MM.1S (cell line): ENCODE measurements around the gene CDC37.
"Not testable (repeated sequence)": the region's sequence is repeated elsewhere in the genome, so short reads cannot be mapped to it uniquely, and the experiment has no call there.

Experiments
- DNase-seq: peaks from one replicate; pipeline ENCODE4 v3.0.0-alpha.2; 2015
- H2AFZ ChIP-seq: fragments of 300-600 bp; sonication (generic); 2 replicates; pipeline ENCODE4 v1.6.0; 2016; ENCODE audit warnings: antibody characterized with exemption, low read length
- H3F3A ChIP-seq: fragments of 300-600 bp; sonication (generic); 2 replicates; pipeline ENCODE4 v1.6.1; 2016; ENCODE audit warnings: mild to moderate bottlenecking, antibody characterized with exemption, low read length, moderate library complexity, mixed read lengths; ENCODE audit not compliant: insufficient read depth
- H3K27ac ChIP-seq: fragments of 300-600 bp; sonication (generic); 2 replicates; pipeline ENCODE4 v1.5.1; 2016; ENCODE audit warnings: mild to moderate bottlenecking, low read length
- H3K27me3 ChIP-seq: fragments of 300-600 bp; sonication (generic); replicated peaks from 2 replicates; pipeline ENCODE4 v1.6.0; 2016; ENCODE audit warnings: low read length; ENCODE audit not compliant: insufficient read depth
- H3K36me3 ChIP-seq: fragments of 300-600 bp; sonication (generic); replicated peaks from 2 replicates; pipeline ENCODE4 v1.6.1; 2016; ENCODE audit warnings: mild to moderate bottlenecking, low read length, mixed read lengths; ENCODE audit not compliant: insufficient read depth
- H3K4me1 ChIP-seq: fragments of 300-600 bp; sonication (generic); 2 replicates; pipeline ENCODE4 v1.6.1; 2016; ENCODE audit warnings: low read length, mixed read lengths
- H3K4me2 ChIP-seq: fragments of 300-600 bp; sonication (generic); 2 replicates; pipeline ENCODE4 v1.6.0; 2016; ENCODE audit warnings: low read depth, low read length
- H3K4me3 ChIP-seq: fragments of 300-600 bp; sonication (generic); 2 replicates; pipeline ENCODE4 v1.5.1; 2016; ENCODE audit warnings: low read length, mixed read lengths
- H3K79me2 ChIP-seq: fragments of 300-600 bp; sonication (generic); 2 replicates; pipeline ENCODE4 v1.6.1; 2016; ENCODE audit warnings: mixed run types, low read length, mixed read lengths
- H3K9ac ChIP-seq: fragments of 300-600 bp; sonication (generic); 2 replicates; pipeline ENCODE4 v1.6.1; 2016; ENCODE audit warnings: low read length, mixed read lengths
- H3K9me2 ChIP-seq: fragments of 300-600 bp; sonication (generic); replicated peaks from 2 replicates; pipeline ENCODE4 v1.6.1; 2016; ENCODE audit warnings: mild to moderate bottlenecking, low read length, mixed read lengths; ENCODE audit not compliant: insufficient read depth
- H3K9me3 ChIP-seq: fragments of 300-600 bp; sonication (generic); replicated peaks from 2 replicates; pipeline ENCODE4 v1.6.1; 2016; ENCODE audit warnings: mild to moderate bottlenecking, low read length, mixed read lengths; ENCODE audit not compliant: insufficient read depth
- H4K20me1 ChIP-seq: fragments of 300-600 bp; sonication (generic); 2 replicates; pipeline ENCODE4 v1.6.1; 2016; ENCODE audit warnings: mild to moderate bottlenecking, low read length, moderate library complexity, mixed read lengths; ENCODE audit not compliant: insufficient read depth
- EZH2 ChIP-seq: fragments of 300-600 bp; sonication (generic); optimal IDR thresholded peaks from 2 replicates; pipeline ENCODE3; 2017; ENCODE audit warnings: low read depth, mild to moderate bottlenecking, antibody characterized with exemption, low read length, mixed read lengths
- EZH2phosphoT487 ChIP-seq: fragments of 300-600 bp; sonication (generic); IDR thresholded peaks from 2 replicates; pipeline ENCODE4 v1.6.1; 2018; ENCODE audit warnings: antibody characterized with exemption, low read length
- TF ChIP-seq, protein P1 (sequence below): fragments of 300-600 bp; sonication (generic); IDR thresholded peaks from 2 replicates; pipeline ENCODE4 v1.5.1; 2016; ENCODE audit warnings: antibody characterized with exemption, low read length, mixed read lengths

The CDC37 gene

DNA sequence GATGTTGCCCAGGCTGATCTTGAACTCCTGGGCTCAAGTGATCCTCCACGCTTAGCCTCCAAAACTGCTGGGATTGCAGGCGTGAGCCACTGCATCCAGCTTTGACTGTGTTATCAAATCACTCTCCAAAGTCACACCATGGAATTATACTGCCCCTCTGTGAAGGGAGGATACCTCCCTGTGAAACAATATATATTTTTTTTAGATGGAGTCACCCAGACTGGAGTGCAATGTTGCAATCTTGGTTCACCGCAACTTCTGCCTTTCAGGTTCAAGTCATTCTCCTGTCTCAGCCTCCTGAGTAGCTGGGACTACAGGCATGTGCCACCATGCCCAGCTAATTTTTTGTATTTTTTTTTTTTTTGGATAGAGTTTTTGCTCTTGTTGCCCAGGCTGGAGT, 30.7 kb downstream of the CDC37 start:
- Histone ChIP-seq H3K79me2 (no peaks in the 10 kb centered on the region; the same call in 1 of the 2 replicates), H2AFZ (no peak overlapping the region), H4K20me1 (no peaks in the 10 kb centered on the region), H3K9me2 (no peaks in the 10 kb centered on the region), H3K4me1 (no peaks in the 10 kb centered on the region), H3K36me3 (no peaks in the 10 kb centered on the region), H3K4me3 (no peak overlapping the region), H3F3A (no peaks in the 10 kb centered on the region), H3K9me3 (no peaks in the 10 kb centered on the region), H3K27ac (no peak overlapping the region), H3K27me3 (no peaks in the 10 kb centered on the region), H3K9ac (no peak overlapping the region), H3K4me2 (no peak overlapping the region)
- TF ChIP-seq EZH2phosphoT487 (no peak), EZH2 (no peak)
- TF ChIP-seq, protein P1, sequence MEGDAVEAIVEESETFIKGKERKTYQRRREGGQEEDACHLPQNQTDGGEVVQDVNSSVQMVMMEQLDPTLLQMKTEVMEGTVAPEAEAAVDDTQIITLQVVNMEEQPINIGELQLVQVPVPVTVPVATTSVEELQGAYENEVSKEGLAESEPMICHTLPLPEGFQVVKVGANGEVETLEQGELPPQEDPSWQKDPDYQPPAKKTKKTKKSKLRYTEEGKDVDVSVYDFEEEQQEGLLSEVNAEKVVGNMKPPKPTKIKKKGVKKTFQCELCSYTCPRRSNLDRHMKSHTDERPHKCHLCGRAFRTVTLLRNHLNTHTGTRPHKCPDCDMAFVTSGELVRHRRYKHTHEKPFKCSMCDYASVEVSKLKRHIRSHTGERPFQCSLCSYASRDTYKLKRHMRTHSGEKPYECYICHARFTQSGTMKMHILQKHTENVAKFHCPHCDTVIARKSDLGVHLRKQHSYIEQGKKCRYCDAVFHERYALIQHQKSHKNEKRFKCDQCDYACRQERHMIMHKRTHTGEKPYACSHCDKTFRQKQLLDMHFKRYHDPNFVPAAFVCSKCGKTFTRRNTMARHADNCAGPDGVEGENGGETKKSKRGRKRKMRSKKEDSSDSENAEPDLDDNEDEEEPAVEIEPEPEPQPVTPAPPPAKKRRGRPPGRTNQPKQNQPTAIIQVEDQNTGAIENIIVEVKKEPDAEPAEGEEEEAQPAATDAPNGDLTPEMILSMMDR, result no peak
- no peak for DNase-seq

DNA sequence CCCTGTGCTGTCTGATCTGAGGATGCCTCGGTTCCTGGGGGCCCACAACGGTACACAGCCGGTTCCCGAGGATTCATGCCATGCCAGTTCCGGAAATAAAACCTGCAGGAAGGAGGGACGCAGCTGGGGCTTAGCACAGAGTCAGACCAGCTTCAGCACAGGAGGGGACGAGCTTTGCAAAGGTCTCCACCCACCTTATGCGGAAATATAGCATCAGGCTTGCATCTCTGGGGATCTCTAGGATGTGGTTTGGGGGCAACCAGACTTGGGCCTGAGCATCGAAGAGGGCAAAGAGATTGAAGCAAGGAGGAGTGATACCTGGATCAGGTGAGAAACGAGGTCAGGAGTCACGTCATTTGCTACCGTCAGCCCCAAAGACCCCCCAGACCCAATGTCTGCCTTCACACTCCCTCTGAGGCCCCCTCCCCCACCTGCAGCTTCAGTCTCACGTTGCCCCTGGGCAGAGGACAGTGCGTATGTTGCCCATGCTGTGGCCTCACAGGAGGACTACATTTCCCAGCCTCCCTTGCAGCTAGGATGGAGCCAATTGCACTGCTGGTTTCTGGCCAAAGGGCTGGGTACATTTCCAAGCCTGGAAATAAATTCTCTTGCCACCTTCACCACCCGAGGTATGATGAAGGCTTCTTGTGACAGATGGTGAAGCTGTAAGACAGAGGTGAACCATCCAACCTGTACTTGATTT, 35.1 kb downstream of the CDC37 start:
- Histone ChIP-seq H3K79me2 (no peaks in the 10 kb centered on the region; the same call in 1 of the 2 replicates), H3K27ac (no peak overlapping the region), H3K4me2 (no peak overlapping the region), H3K36me3 (no peaks in the 10 kb centered on the region), H4K20me1 (no peaks in the 10 kb centered on the region), H3F3A (no peaks in the 10 kb centered on the region), H3K9me2 (no peaks in the 10 kb centered on the region), H3K4me3 (no peak overlapping the region), H2AFZ (no peak overlapping the region), H3K9ac (no peak overlapping the region), H3K4me1 (no peaks in the 10 kb centered on the region), H3K27me3 (no peaks in the 10 kb centered on the region), H3K9me3 (no peaks in the 10 kb centered on the region)
- DNase-seq, result no peak
- TF ChIP-seq, protein P1, result no peak
- TF ChIP-seq EZH2 (no peak), EZH2phosphoT487 (no peak)

DNA sequence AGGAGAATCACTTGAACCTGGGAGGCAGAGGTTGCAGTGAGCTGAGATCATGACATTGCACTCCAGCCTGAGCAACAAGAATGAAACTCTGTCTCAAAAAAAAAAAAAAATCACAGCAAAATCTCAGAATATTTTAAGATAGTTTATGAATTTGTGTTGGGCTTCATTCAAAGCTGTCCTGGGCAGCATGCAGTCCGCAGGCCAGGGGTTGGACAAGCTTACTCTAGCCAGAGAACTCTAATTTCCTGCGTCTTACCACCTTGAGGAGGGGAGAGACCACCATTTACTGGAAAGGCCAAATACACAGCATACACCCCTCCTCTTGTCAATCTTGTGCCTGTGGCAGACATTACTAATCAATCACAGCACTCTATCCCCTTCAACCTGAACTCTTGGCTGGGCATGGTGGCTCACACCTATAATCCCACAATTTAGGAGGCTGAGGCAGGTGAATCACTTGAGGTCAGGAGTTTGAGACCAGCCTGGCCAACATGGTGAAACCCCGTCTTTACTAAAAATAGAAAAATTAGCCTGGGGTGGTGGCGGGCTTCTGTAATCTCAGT, 36.3 kb downstream of the CDC37 start:
- not testable (repeated sequence) for H3K9ac ChIP-seq, H3K27me3 ChIP-seq, H4K20me1 ChIP-seq, H3K4me2 ChIP-seq, H3K9me2 ChIP-seq, H3K79me2 ChIP-seq, H3K36me3 ChIP-seq, H3F3A ChIP-seq, H3K9me3 ChIP-seq, H3K4me3 ChIP-seq, H2AFZ ChIP-seq, H3K4me1 ChIP-seq, DNase-seq, H3K27ac ChIP-seq

DNA sequence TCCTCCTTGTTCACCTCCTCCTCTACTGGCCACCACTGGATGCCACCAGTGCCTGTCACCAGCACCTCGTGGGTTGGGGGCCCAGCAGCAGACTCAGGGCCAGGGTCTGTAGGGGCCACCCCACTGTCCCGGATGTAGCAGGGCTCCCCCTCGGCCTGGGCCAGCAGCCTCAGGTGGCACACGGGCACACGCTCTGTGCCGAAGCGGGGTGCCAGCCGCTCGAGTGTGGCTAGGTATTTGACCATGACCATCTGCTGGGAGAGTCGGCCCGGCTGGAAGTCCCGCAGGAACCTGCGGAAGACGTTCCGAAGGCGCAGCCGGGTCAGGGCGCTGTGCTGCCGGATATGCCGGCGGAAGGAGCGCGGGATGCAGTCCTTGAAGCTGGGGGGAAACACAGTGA, 37.8 kb downstream of the CDC37 start:
- no peaks in the 10 kb centered on the region for H3K9me3 ChIP-seq

More for the DNA sequence above, 37.8 kb downstream of the CDC37 start:
- DNase-seq, result no peak
- Histone ChIP-seq H3K27me3 (no peaks in the 10 kb centered on the region), H3K27ac (no peak overlapping the region), H2AFZ (no peak overlapping the region), H3K79me2 (no peaks in the 10 kb centered on the region; the same call in 1 of the 2 replicates), H3K4me1 (no peaks in the 10 kb centered on the region), H4K20me1 (no peaks in the 10 kb centered on the region), H3K4me3 (no peak overlapping the region), H3F3A (no peaks in the 10 kb centered on the region), H3K9ac (no peak overlapping the region), H3K9me2 (no peaks in the 10 kb centered on the region), H3K36me3 (no peaks in the 10 kb centered on the region), H3K4me2 (no peak overlapping the region)
- no peak for TF ChIP-seq EZH2
- TF ChIP-seq, protein P1, result no peak
- TF ChIP-seq EZH2phosphoT487, result no peak
